ENCODE data around the gene PUS10. TPM values are rescaled to one million over a fixed set of nuclear protein-coding genes. Genes with fewer than 3 reads are reported as not detected.

The PUS10 gene
- total RNA-seq, 4 donors from 2014 or later: 3.4 to 9.2 (median 8.1) TPM

- TF ChIP-seq CTCF (IDR thresholded peaks at IDR 0.05; ENCODE audit: low read depth): no peak
These were observed 8.7 kb downstream of the PUS10 start for GRCh38 chr2:61009355-61009754.

- TF ChIP-seq CTCF (IDR thresholded peaks at IDR 0.05; ENCODE audit: low read depth): no peak
These were observed 11.5 kb downstream of the PUS10 start for GRCh38 chr2:61006486-61007105.

- no peak for TF ChIP-seq CTCF (IDR thresholded peaks at IDR 0.05; ENCODE audit: low read depth)
These were observed 12.3 kb downstream of the PUS10 start for GRCh38 chr2:61005736-61006135.

- TF ChIP-seq CTCF (IDR thresholded peaks at IDR 0.05; ENCODE audit: low read depth): no peak
These were observed 19.2 kb downstream of the PUS10 start for GRCh38 chr2:60998628-60999545.

- no peak for TF ChIP-seq CTCF (IDR thresholded peaks at IDR 0.05; ENCODE audit: low read depth)
These were observed 23.9 kb downstream of the PUS10 start for GRCh38 chr2:60994131-60994530.

GRCh38 chr2:60992985-60993392 is 25.1 kb downstream of the PUS10 start:
- TF ChIP-seq CTCF (IDR thresholded peaks at IDR 0.05; ENCODE audit: low read depth): no peak

- no peak for TF ChIP-seq CTCF (IDR thresholded peaks at IDR 0.05; ENCODE audit: low read depth)
These were observed 26.4 kb downstream of the PUS10 start for GRCh38 chr2:60991644-60992043.
